H1 (cell line): ENCODE measurements around the gene CDC5L.

Experiments
- BRCA1 ChIP-seq: IDR thresholded peaks from 2 replicates; pipeline ENCODE4 v1.6.1; 2012; ENCODE audit warnings: low read depth, low read length, improper control_type of control experiment
- CHD1 ChIP-seq: IDR thresholded peaks from 2 replicates; pipeline ENCODE4 v1.6.1; 2012; ENCODE audit warnings: low read depth, low read length, improper control_type of control experiment
- CTCF ChIP-seq, 3 experiments: IDR thresholded peaks; 1 replicate in 2 of 3; 2 replicates in 1 of 3; pipeline versions ENCODE4 v1.5.1 to v1.6.1; 2011; ENCODE audit warnings: low read length in 3 of 3, mild to moderate bottlenecking in 3 of 3, inconsistent platforms in 2 of 3, low read depth in 1 of 3, moderate library complexity in 1 of 3; ENCODE audit not compliant: insufficient read depth in 1 of 3; ENCODE audit errors: control extremely low read depth in 1 of 3
- HDAC6 ChIP-seq: IDR thresholded peaks from one replicate; pipeline ENCODE4 v1.7.1; 2012; ENCODE audit warnings: low read depth, mild to moderate bottlenecking, inconsistent platforms, low read length, moderate library complexity
- MAFK ChIP-seq: IDR thresholded peaks from 2 replicates; pipeline ENCODE4 v1.6.1; 2012; ENCODE audit warnings: low read depth, mild to moderate bottlenecking, improper control_type of control experiment, low read length
- NANOG ChIP-seq: IDR thresholded peaks from 2 replicates; pipeline ENCODE4 v1.6.1; 2011; ENCODE audit warnings: low read length, low read depth, mild to moderate bottlenecking, inconsistent platforms; ENCODE audit not compliant: insufficient read depth, poor library complexity, severe bottlenecking
- POLR2A ChIP-seq, 2 experiments: IDR thresholded peaks; 1 replicate in 1 of 2; 2 replicates in 1 of 2; pipeline ENCODE4 v1.6.1; 2011; ENCODE audit warnings: low read depth in 2 of 2, low read length in 2 of 2, mild to moderate bottlenecking in 2 of 2; ENCODE audit errors: control extremely low read depth in 1 of 2
- POLR2AphosphoS5 ChIP-seq: IDR thresholded peaks from 2 replicates; pipeline ENCODE4 v1.6.1; 2011; ENCODE audit warnings: low read depth, low read length
- RNF2 ChIP-seq: fragments of 200-900, 300-1000 bp; sonication (generic); IDR thresholded peaks from 2 replicates; pipeline ENCODE4 v1.7.1; 2016; ENCODE audit warnings: borderline replicate concordance, low read depth, mild to moderate bottlenecking, antibody characterized with exemption, low read length; ENCODE audit not compliant: poor library complexity, severe bottlenecking; ENCODE audit errors: missing control alignments
- TAF1 ChIP-seq: IDR thresholded peaks from 2 replicates; pipeline ENCODE4 v1.6.1; 2011; ENCODE audit warnings: mild to moderate bottlenecking, low read depth, low read length

DNA sequence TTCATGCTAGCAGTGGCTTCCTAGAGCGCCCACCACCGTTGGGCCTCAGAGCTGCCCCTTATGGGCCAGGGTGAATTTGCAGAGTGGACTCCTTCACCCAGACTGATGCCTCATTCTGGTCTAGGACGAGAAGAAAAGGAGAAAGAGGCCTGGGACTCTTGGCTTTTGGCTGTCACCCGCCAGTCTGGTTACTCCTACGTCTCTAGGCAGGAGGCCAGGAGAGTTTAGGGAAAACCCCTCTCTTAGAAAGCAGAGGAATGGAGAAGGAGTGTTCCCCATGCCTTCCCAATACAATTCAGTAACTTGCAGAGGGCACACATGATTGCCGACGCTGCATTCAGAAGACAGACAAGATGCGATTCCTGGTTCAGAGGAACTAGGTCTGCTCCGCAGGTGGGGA is 70.1 kb downstream of the CDC5L start:
- no peak for TF ChIP-seq RNF2
- TF ChIP-seq CTCF (IDR thresholded peaks at IDR 0.05; ENCODE audit: control extremely low read depth in 1 of 3, insufficient read depth in 1 of 3, low read depth in 1 of 3, low read length in 3 of 3), result no peak
- TF ChIP-seq BRCA1, result no peak
- TF ChIP-seq POLR2AphosphoS5, result no peak
- no peak for TF ChIP-seq NANOG
- TF ChIP-seq POLR2A (IDR thresholded peaks at IDR 0.05; ENCODE audit: control extremely low read depth in 1 of 2, low read depth in 2 of 2, low read length in 2 of 2), result no peak
- TF ChIP-seq MAFK, result no peak
- TF ChIP-seq CHD1, result no peak
- TF ChIP-seq TAF1, result no peak
- no peak for TF ChIP-seq HDAC6
